Liver (tissue), 9 donors: Measurements from ENCODE around the gene FCGR2B. TPM values are rescaled to one million over a fixed set of nuclear protein-coding genes. Genes with fewer than 3 reads are reported as not detected.

ENCODE experiments used
- DNase-seq: peaks from one replicate; pipeline ENCODE4 v3.0.0-alpha.2; 2017; ENCODE audit warnings: low spot score
- H3K27ac ChIP-seq, 2 donors: one replicate each; pipeline ENCODE4 v1.7.0; 2013; ENCODE audit warnings: inconsistent platforms in 2 of 2, low read length in 2 of 2, control low read depth in 1 of 2, low read depth in 1 of 2, mild to moderate bottlenecking in 1 of 2
- H3K27me3 ChIP-seq, 4 donors: one replicate each; pipeline versions ENCODE4 v1.6.1 to v1.7.0; 2013; ENCODE audit warnings: low read length in 3 of 4, inconsistent platforms in 1 of 4, mild to moderate bottlenecking in 1 of 4, moderate library complexity in 1 of 4; ENCODE audit not compliant: control insufficient read depth in 4 of 4, insufficient read depth in 4 of 4
- H3K36me3 ChIP-seq, 4 donors: one replicate each; pipeline versions ENCODE4 v1.6.1 to v1.7.0; 2013; ENCODE audit warnings: low read length in 3 of 4, mild to moderate bottlenecking in 3 of 4, low read depth in 1 of 4, moderate library complexity in 1 of 4; ENCODE audit not compliant: control insufficient read depth in 4 of 4, insufficient read depth in 3 of 4
- H3K4me1 ChIP-seq, 4 donors: one replicate each; pipeline versions ENCODE4 v1.6.1 to v1.7.0; 2013; ENCODE audit warnings: low read length in 3 of 4, mild to moderate bottlenecking in 3 of 4, moderate library complexity in 1 of 4; ENCODE audit not compliant: control insufficient read depth in 4 of 4, insufficient read depth in 4 of 4
- H3K4me3 ChIP-seq, 3 donors: one replicate each; pipeline versions ENCODE4 v1.6.1 to v1.7.0; 2013; ENCODE audit warnings: low read length in 3 of 3, control low read depth in 1 of 3, low read depth in 1 of 3, mild to moderate bottlenecking in 1 of 3
- H3K9ac ChIP-seq, 2 donors: one replicate each; pipeline ENCODE4 v1.7.0; 2013; ENCODE audit warnings: low read length in 2 of 2, mild to moderate bottlenecking in 2 of 2, moderate library complexity in 2 of 2, control low read depth in 1 of 2, low read depth in 1 of 2
- H3K9me3 ChIP-seq, 4 donors: one replicate each; pipeline versions ENCODE4 v1.6.1 to v1.7.0; 2013; ENCODE audit warnings: low read length in 3 of 4; ENCODE audit not compliant: control insufficient read depth in 4 of 4
- ATF3 ChIP-seq: IDR thresholded peaks from 2 replicates; pipeline ENCODE4 v1.6.1; 2016; ENCODE audit warnings: antibody characterized with exemption
- EGR1 ChIP-seq, 2 donors: IDR thresholded peaks; 2 replicates each; pipeline ENCODE4 v1.6.1; 2016 to 2018; ENCODE audit warnings: antibody characterized with exemption in 2 of 2, low read depth in 2 of 2
- FOXA1 ChIP-seq: IDR thresholded peaks from 2 replicates; pipeline ENCODE4 v1.6.1; 2016; ENCODE audit warnings: antibody characterized with exemption
- FOXA2 ChIP-seq: IDR thresholded peaks from 2 replicates; pipeline ENCODE4 v1.6.1; 2016; ENCODE audit warnings: antibody characterized with exemption
- GABPA ChIP-seq, 2 donors: IDR thresholded peaks in 1 of 2; conservative IDR thresholded peaks in 1 of 2; 2 replicates each; pipeline ENCODE4 v1.6.1; 2016; ENCODE audit warnings: antibody characterized with exemption in 2 of 2, mild to moderate bottlenecking in 1 of 2, moderate library complexity in 1 of 2
- HNF4A ChIP-seq, 2 donors: conservative IDR thresholded peaks; 2 replicates each; pipeline ENCODE4 v1.6.1; 2016; ENCODE audit warnings: antibody characterized with exemption in 2 of 2, mild to moderate bottlenecking in 2 of 2
- HNF4G ChIP-seq: IDR thresholded peaks from 2 replicates; pipeline ENCODE4 v1.6.1; 2016; ENCODE audit warnings: antibody characterized with exemption
- JUND ChIP-seq, 2 donors: IDR thresholded peaks; 2 replicates each; pipeline ENCODE4 v1.6.1; 2016; ENCODE audit warnings: antibody characterized with exemption in 2 of 2
- MAX ChIP-seq: IDR thresholded peaks from 2 replicates; pipeline ENCODE4 v1.6.1; 2016; ENCODE audit warnings: antibody characterized with exemption
- NR2F2 ChIP-seq: IDR thresholded peaks from 2 replicates; pipeline ENCODE4 v1.6.1; 2016; ENCODE audit warnings: antibody characterized with exemption
- RAD21 ChIP-seq, 2 donors: IDR thresholded peaks; 2 replicates each; pipeline ENCODE4 v1.6.1; 2016; ENCODE audit warnings: antibody characterized with exemption in 2 of 2, mild to moderate bottlenecking in 2 of 2
- REST ChIP-seq: IDR thresholded peaks from 2 replicates; pipeline ENCODE4 v1.6.1; 2016; ENCODE audit warnings: antibody characterized with exemption, mild to moderate bottlenecking
- RXRA ChIP-seq, 2 donors: IDR thresholded peaks; 2 replicates each; pipeline ENCODE4 v1.6.1; 2017 to 2018; ENCODE audit warnings: antibody characterized with exemption in 2 of 2, mild to moderate bottlenecking in 1 of 2
- SP1 ChIP-seq: IDR thresholded peaks from 2 replicates; pipeline ENCODE4 v1.6.1; 2018; ENCODE audit warnings: antibody characterized with exemption, mild to moderate bottlenecking
- TAF1 ChIP-seq: conservative IDR thresholded peaks from 2 replicates; pipeline ENCODE4 v1.6.1; 2016; ENCODE audit warnings: antibody characterized with exemption, mild to moderate bottlenecking
- ZBTB33 ChIP-seq: IDR thresholded peaks from 2 replicates; pipeline ENCODE4 v1.6.1; 2016; ENCODE audit warnings: antibody characterized with exemption
- WGBS: extraction: QIAGEN DNeasy Blood & Tissue Kit; methylation state at CpG from one replicate; pipeline ENCODE4 v1.1.7; 2013; 5-methylcytosine and 5-hydroxymethylcytosine counted together
- polyA plus RNA-seq, 2 donors: library from polyadenylated mRNA; stranded (reverse) in 1 of 2; unstranded in 1 of 2; fragments of 200-250 nt in 1 of 2; fragments of >200 nt in 1 of 2; fragmentation: Nextera tagmentation in 1 of 2; extraction: Ambion mirVana in 1 of 2; gene quantifications; one replicate each; pipeline versions ENCODE4 v1.2.1 to v1.2.3, GENCODE V29; 2013 to 2015
- total RNA-seq, 2 donors: library from RNA; depleted of rRNA; stranded (reverse); fragments of >200 nt; gene quantifications; one replicate each; pipeline ENCODE4 v1.2.3, GENCODE V29; 2014
- donor health status: healthy.
- donor health status: healthy.
- donor health status: healthy.
- donor health status: healthy.
- donor health status: healthy.

Gene FCGR2B
- total and polyA plus RNA-seq, 4 donors: 7.9 to 39.5 (median 25.0) TPM

GRCh38 chr1:161706113-161706481 is 43.2 kb downstream of the FCGR2B start:
- TF ChIP-seq HNF4A (conservative IDR thresholded peaks at IDR 0.05) (no peak), ZBTB33 (no peak), FOXA2 (no peak), REST (no peak), ATF3 (no peak), RAD21 (IDR thresholded peaks at IDR 0.05) (no peak), HNF4G (no peak), NR2F2 (no peak), JUND (IDR thresholded peaks at IDR 0.05) (no peak), TAF1 (no peak), EGR1 (IDR thresholded peaks at IDR 0.05; ENCODE audit: low read depth in 2 of 2) (no peak)
- Histone ChIP-seq H3K4me1 (no peaks in the 10 kb centered on the region), H3K9me3 (no peaks in the 10 kb centered on the region), H3K9ac (no peak overlapping the region), H3K4me3 (no peak overlapping the region), H3K36me3 (no peaks in the 10 kb centered on the region), H3K27me3 (no peaks in the 10 kb centered on the region), H3K27ac (no peak overlapping the region)
- no peak for DNase-seq
- WGBS: 88% methylated on average over 3 of the region's 3 CpGs

GRCh38 chr1:161706482-161707347 is 43.8 kb downstream of the FCGR2B start, which contains the start of gene FCRLA:
FCRLA (plus strand) TSS chr1:161707229; CDS start chr1:161707265, 36 bp downstream.
- Histone ChIP-seq H3K4me1 (no peaks in the 10 kb centered on the region), H3K36me3 (no peaks in the 10 kb centered on the region), H3K9ac (no peak within 1 kb of the TSS), H3K9me3 (no peaks in the 10 kb centered on the region), H3K4me3 (no peak within 1 kb of the TSS), H3K27me3 (no peaks in the 10 kb centered on the region), H3K27ac (no peak within 1 kb of the TSS)
- 67% methylated on average over 4 of the region's 4 CpGs for WGBS
- no peak for DNase-seq
- no peak for TF ChIP-seq ATF3
- no peak for TF ChIP-seq EGR1 (IDR thresholded peaks at IDR 0.05; ENCODE audit: low read depth in 2 of 2)
- no peak for TF ChIP-seq RAD21 (IDR thresholded peaks at IDR 0.05)
- no peak for TF ChIP-seq SP1
- no peak for TF ChIP-seq RXRA (IDR thresholded peaks at IDR 0.05)
- TF ChIP-seq REST: no peak
- TF ChIP-seq GABPA (IDR thresholded peaks at IDR 0.05 in 1 of 2, conservative IDR thresholded peaks at IDR 0.05 in 1 of 2): no peak
- no peak for TF ChIP-seq HNF4G
- TF ChIP-seq FOXA2: no peak
- no peak for TF ChIP-seq ZBTB33
- no peak for TF ChIP-seq TAF1
- no peak for TF ChIP-seq MAX
- no peak for TF ChIP-seq NR2F2
- no peak for TF ChIP-seq JUND (IDR thresholded peaks at IDR 0.05)
- no peak for TF ChIP-seq FOXA1
- TF ChIP-seq HNF4A (conservative IDR thresholded peaks at IDR 0.05): no peak
